ENCODE data around the gene STK32B.

STK32B gene

GRCh38 chr4:5341526-5341925 lies 290.2 kb downstream of the STK32B start:
- Histone ChIP-seq H3K27ac (ENCODE audit: low read length) (no peak overlapping the region), H3K36me3 (ENCODE audit: insufficient read depth, low read depth, low read length) (no peaks in the 10 kb centered on the region), H3K9ac (ENCODE audit: low read depth, low read length) (no peak overlapping the region), H3K4me3 (ENCODE audit: low read length) (no peak overlapping the region), H3K27me3 (ENCODE audit: insufficient read depth, low read length) (no peaks in the 10 kb centered on the region), H3K4me1 (ENCODE audit: insufficient read depth, low read length) (no peaks in the 10 kb centered on the region), H3K9me3 (ENCODE audit: insufficient read depth, low read depth, low read length) (no peaks in the 10 kb centered on the region)

DNA sequence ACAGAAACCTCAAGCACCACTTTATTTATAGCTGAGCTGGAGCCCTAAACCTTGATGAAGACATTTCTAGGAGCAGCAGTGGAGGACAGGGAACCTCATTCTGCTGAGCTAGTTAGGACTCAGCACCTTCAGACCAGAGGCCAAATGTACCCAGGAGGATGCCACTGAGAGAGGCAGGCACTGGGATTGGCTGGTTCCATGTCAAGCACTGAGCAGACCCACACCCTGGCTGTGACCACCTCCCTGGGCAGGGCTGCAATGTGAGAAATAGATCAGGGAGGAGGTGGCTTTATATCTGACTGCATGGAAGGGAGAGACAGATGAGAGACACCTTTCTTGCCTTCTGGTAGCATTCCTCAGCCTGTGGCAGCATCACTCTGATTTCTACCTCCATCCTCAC lies 304.6 kb downstream of the STK32B start:
- Histone ChIP-seq H3K4me3 (ENCODE audit: low read length) (no peak overlapping the region), H3K9ac (ENCODE audit: low read depth, low read length) (no peak overlapping the region), H3K27ac (ENCODE audit: low read length) (no peak overlapping the region), H3K4me1 (ENCODE audit: insufficient read depth, low read length) (no peaks in the 10 kb centered on the region), H3K9me3 (ENCODE audit: insufficient read depth, low read depth, low read length) (no peaks in the 10 kb centered on the region), H3K36me3 (ENCODE audit: insufficient read depth, low read depth, low read length) (no peaks in the 10 kb centered on the region), H3K27me3 (ENCODE audit: insufficient read depth, low read length) (no peaks in the 10 kb centered on the region)

- Histone ChIP-seq H3K4me3 (ENCODE audit: low read length) (no peak overlapping the region), H3K9ac (ENCODE audit: low read depth, low read length) (no peak overlapping the region), H3K36me3 (ENCODE audit: insufficient read depth, low read depth, low read length) (no peaks in the 10 kb centered on the region), H3K9me3 (ENCODE audit: insufficient read depth, low read depth, low read length) (no peaks in the 10 kb centered on the region), H3K27me3 (ENCODE audit: insufficient read depth, low read length) (no peaks in the 10 kb centered on the region), H3K27ac (ENCODE audit: low read length) (no peak overlapping the region), H3K4me1 (ENCODE audit: insufficient read depth, low read length) (no peaks in the 10 kb centered on the region)
Measured at GRCh38 chr4:5357870-5358269, 306.6 kb downstream of the STK32B start.

- Histone ChIP-seq H3K27ac (ENCODE audit: low read length) (no peak overlapping the region), H3K36me3 (ENCODE audit: insufficient read depth, low read depth, low read length) (no peaks in the 10 kb centered on the region), H3K4me1 (ENCODE audit: insufficient read depth, low read length) (peaks cover 10% of the 10 kb centered on the region; the same call in 1 of the 2 replicates), H3K9ac (ENCODE audit: low read depth, low read length) (no peak overlapping the region), H3K4me3 (ENCODE audit: low read length) (no peak overlapping the region), H3K27me3 (ENCODE audit: insufficient read depth, low read length) (no peaks in the 10 kb centered on the region), H3K9me3 (ENCODE audit: insufficient read depth, low read depth, low read length) (no peaks in the 10 kb centered on the region)
Measured at GRCh38 chr4:5361968-5362367, 310.7 kb downstream of the STK32B start.

DNA sequence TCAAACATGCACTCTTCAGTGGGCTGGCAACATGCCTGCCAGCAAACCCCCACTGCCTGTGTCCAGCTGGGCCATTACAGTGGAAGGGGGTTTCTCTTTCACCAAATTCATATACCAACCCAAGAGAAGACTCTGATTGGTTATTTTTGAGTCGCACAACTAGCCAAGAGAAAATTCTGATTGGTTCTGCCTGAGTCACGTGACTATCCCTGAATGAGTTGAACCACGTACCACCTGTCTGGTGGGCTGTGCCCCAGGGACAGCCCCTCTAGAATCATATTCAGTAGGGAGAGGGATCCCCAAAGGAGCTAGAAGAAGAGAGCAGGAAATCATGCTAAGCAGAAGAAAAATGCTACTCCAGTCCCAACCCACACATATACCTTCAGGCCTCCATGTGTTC lies 313.1 kb downstream of the STK32B start:
- Histone ChIP-seq H3K4me3 (ENCODE audit: low read length) (no peak overlapping the region), H3K27me3 (ENCODE audit: insufficient read depth, low read length) (no peaks in the 10 kb centered on the region), H3K4me1 (ENCODE audit: insufficient read depth, low read length) (peaks cover 10% of the 10 kb centered on the region; the same call in 1 of the 2 replicates), H3K27ac (ENCODE audit: low read length) (no peak overlapping the region), H3K9ac (ENCODE audit: low read depth, low read length) (no peak overlapping the region), H3K9me3 (ENCODE audit: insufficient read depth, low read depth, low read length) (no peaks in the 10 kb centered on the region), H3K36me3 (ENCODE audit: insufficient read depth, low read depth, low read length) (no peaks in the 10 kb centered on the region)

GRCh38 chr4:5365071-5366008 lies 314.1 kb downstream of the STK32B start:
- Histone ChIP-seq H3K27me3 (ENCODE audit: insufficient read depth, low read length) (no peaks in the 10 kb centered on the region), H3K27ac (ENCODE audit: low read length) (no peak overlapping the region), H3K9ac (ENCODE audit: low read depth, low read length) (no peak overlapping the region)

DNA sequence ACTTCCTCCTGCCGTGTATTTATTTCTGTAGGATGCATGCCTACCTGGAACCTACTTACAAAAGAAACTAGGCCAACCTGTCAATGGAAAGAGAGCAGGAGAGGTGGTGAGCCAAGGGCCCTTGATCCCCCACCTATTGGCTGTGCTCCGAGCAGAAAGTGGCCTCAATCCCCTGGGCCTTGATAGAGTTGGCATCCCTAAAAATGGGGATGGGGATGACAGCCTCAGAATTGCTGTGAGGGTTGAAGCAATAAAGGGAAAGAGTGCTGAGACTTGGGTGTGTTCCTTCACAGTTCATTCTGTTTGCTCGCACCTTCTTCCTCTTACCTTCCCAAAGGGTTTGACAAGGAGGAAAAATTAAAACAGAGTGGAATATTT lies 314.7 kb downstream of the STK32B start:
- H3K9me3 ChIP-seq (ENCODE audit: insufficient read depth, low read depth, low read length): no peaks in the 10 kb centered on the region
- no peaks in the 10 kb centered on the region for H3K36me3 ChIP-seq (ENCODE audit: insufficient read depth, low read depth, low read length)
- no peak overlapping the region for H3K4me3 ChIP-seq (ENCODE audit: low read length)
- no peak overlapping the region for H3K27ac ChIP-seq (ENCODE audit: low read length)
- no peak overlapping the region for H3K9ac ChIP-seq (ENCODE audit: low read depth, low read length)
- H3K27me3 ChIP-seq (ENCODE audit: insufficient read depth, low read length): no peaks in the 10 kb centered on the region
- peaks cover 10% of the 10 kb centered on the region; the same call in 1 of the 2 replicates for H3K4me1 ChIP-seq (ENCODE audit: insufficient read depth, low read length)

More at GRCh38 chr4:5365071-5366008, 314.1 kb downstream of the STK32B start:
- Histone ChIP-seq H3K4me3 (ENCODE audit: low read length) (no peak overlapping the region), H3K9me3 (ENCODE audit: insufficient read depth, low read depth, low read length) (no peaks in the 10 kb centered on the region), H3K36me3 (ENCODE audit: insufficient read depth, low read depth, low read length) (no peaks in the 10 kb centered on the region), H3K4me1 (ENCODE audit: insufficient read depth, low read length) (peaks cover 10% of the 10 kb centered on the region; the same call in 1 of the 2 replicates)

- H3K9ac ChIP-seq (ENCODE audit: low read depth, low read length): no peak overlapping the region
- no peak overlapping the region for H3K4me3 ChIP-seq (ENCODE audit: low read length)
- peaks cover 10% of the 10 kb centered on the region; the same call in 1 of the 2 replicates for H3K4me1 ChIP-seq (ENCODE audit: insufficient read depth, low read length)
- H3K27me3 ChIP-seq (ENCODE audit: insufficient read depth, low read length): no peaks in the 10 kb centered on the region
- H3K9me3 ChIP-seq (ENCODE audit: insufficient read depth, low read depth, low read length): no peaks in the 10 kb centered on the region
- no peak overlapping the region for H3K27ac ChIP-seq (ENCODE audit: low read length)
- no peaks in the 10 kb centered on the region for H3K36me3 ChIP-seq (ENCODE audit: insufficient read depth, low read depth, low read length)
Measured at GRCh38 chr4:5366421-5366820, 315.1 kb downstream of the STK32B start.

DNA sequence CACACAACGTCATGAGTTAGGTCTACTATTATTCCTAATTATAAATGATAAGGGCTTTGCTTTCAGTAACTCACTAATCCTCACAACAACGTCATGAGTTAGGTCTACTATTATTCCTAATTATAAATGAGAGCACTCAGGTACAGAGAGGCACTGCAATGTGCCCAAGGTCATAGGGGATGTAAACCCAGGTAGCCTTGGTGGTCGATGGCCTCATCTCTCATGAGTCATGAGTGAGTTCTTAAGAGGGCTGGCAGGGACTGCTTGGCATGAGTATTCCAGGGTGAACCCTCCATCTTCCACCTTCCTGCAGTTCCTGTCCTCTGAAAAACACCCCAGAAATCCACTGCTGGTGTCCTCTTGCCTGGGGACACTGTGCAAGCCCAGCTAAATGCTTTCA lies 317.1 kb downstream of the STK32B start:
- Histone ChIP-seq H3K27me3 (ENCODE audit: insufficient read depth, low read length) (no peaks in the 10 kb centered on the region), H3K9ac (ENCODE audit: low read depth, low read length) (no peak overlapping the region), H3K27ac (ENCODE audit: low read length) (no peak overlapping the region), H3K36me3 (ENCODE audit: insufficient read depth, low read depth, low read length) (no peaks in the 10 kb centered on the region), H3K4me1 (ENCODE audit: insufficient read depth, low read length) (peaks cover 10% of the 10 kb centered on the region; the same call in 1 of the 2 replicates), H3K9me3 (ENCODE audit: insufficient read depth, low read depth, low read length) (no peaks in the 10 kb centered on the region), H3K4me3 (ENCODE audit: low read length) (no peak overlapping the region)

GRCh38 chr4:5370286-5370685 lies 319.0 kb downstream of the STK32B start:
- no peak overlapping the region for H3K4me3 ChIP-seq (ENCODE audit: low read length)
- no peak overlapping the region for H3K9ac ChIP-seq (ENCODE audit: low read depth, low read length)
- H3K9me3 ChIP-seq (ENCODE audit: insufficient read depth, low read depth, low read length): no peaks in the 10 kb centered on the region
- no peaks in the 10 kb centered on the region for H3K36me3 ChIP-seq (ENCODE audit: insufficient read depth, low read depth, low read length)
- no peak overlapping the region for H3K27ac ChIP-seq (ENCODE audit: low read length)
- H3K4me1 ChIP-seq (ENCODE audit: insufficient read depth, low read length): peaks cover 8% of the 10 kb centered on the region; the same call in 1 of the 2 replicates
- no peaks in the 10 kb centered on the region for H3K27me3 ChIP-seq (ENCODE audit: insufficient read depth, low read length)

GRCh38 chr4:5371415-5372190 lies 320.3 kb downstream of the STK32B start:
- H3K36me3 ChIP-seq (ENCODE audit: insufficient read depth, low read depth, low read length): no peaks in the 10 kb centered on the region
- H3K4me3 ChIP-seq (ENCODE audit: low read length): no peak overlapping the region
- H3K9ac ChIP-seq (ENCODE audit: low read depth, low read length): no peak overlapping the region
- no peaks in the 10 kb centered on the region for H3K27me3 ChIP-seq (ENCODE audit: insufficient read depth, low read length)
- no peak overlapping the region for H3K27ac ChIP-seq (ENCODE audit: low read length)
- H3K9me3 ChIP-seq (ENCODE audit: insufficient read depth, low read depth, low read length): no peaks in the 10 kb centered on the region
- no peaks in the 10 kb centered on the region for H3K4me1 ChIP-seq (ENCODE audit: insufficient read depth, low read length)
